ENCODE measurements around the gene BOLA3. TPM values are rescaled to one million over a fixed set of nuclear protein-coding genes. Genes with fewer than 3 reads are reported as not detected.

The BOLA3 gene
- total and polyA plus RNA-seq, 11 donors: 52.2 to 242 (median 65.3) TPM

GRCh38 chr2:74100254-74101216 lies 47.2 kb downstream of the BOLA3 start:
- H3K27ac ChIP-seq: no peak overlapping the region
- peaks cover 0 to 83% (median 44%) of the 10 kb centered on the region in 9 donors for H3K36me3 ChIP-seq
- WGBS, 4 donors: 93 to 96% (median 95%) methylated on average over 15 to 25 of the region's 25 CpGs
- H3K9me3 ChIP-seq: no peaks in the 10 kb centered on the region
- no peak overlapping the region for H3K4me3 ChIP-seq
- ATAC-seq (peak in 2 of 4 donors; percentile 14 to 24), DNase-seq (no peak)
- intact Hi-C loops (cut with DNase I): loop anchor here in 1 of 10 donors (10.0 kb wide), 1 partner anchor 276 kb away; the partner anchor contains the start of gene STAMBP
- no peaks in the 10 kb centered on the region for H3K27me3 ChIP-seq
- no peak for TF ChIP-seq CTCF (IDR thresholded peaks at IDR 0.05)
- TF ChIP-seq POLR2A (IDR thresholded peaks at IDR 0.05): no peak
- no peaks in the 10 kb centered on the region for H3K4me1 ChIP-seq

GRCh38 chr2:74099835-74100234 lies 47.9 kb downstream of the BOLA3 start:
- Histone ChIP-seq H3K4me1 (no peaks in the 10 kb centered on the region), H3K4me3 (no peak overlapping the region), H3K27ac (no peak overlapping the region), H3K36me3 (peaks cover 0 to 87% (median 51%) of the 10 kb centered on the region in 9 donors), H3K27me3 (no peaks in the 10 kb centered on the region), H3K9me3 (no peaks in the 10 kb centered on the region)
- 68 to 76% (median 75%) methylated on average over 4 to 7 of the region's 7 CpGs for WGBS, 4 donors
- no peak for TF ChIP-seq CTCF (IDR thresholded peaks at IDR 0.05)
- no peak for TF ChIP-seq POLR2A (IDR thresholded peaks at IDR 0.05)
- ATAC-seq: peak; percentile 86 to 95 (median 94)
- DNase-seq: peak in 4 of 5 donors; percentile 57 to 78 (median 67)
- intact Hi-C loops (cut with DNase I): loop anchor here in 2 of 10 donors (10.0 kb wide), 2 partner anchors 115 to 275 kb away; partner anchors contain the start of genes STAMBP (in 1 of the 2) and TET3 (in 1 of the 2)

DNA sequence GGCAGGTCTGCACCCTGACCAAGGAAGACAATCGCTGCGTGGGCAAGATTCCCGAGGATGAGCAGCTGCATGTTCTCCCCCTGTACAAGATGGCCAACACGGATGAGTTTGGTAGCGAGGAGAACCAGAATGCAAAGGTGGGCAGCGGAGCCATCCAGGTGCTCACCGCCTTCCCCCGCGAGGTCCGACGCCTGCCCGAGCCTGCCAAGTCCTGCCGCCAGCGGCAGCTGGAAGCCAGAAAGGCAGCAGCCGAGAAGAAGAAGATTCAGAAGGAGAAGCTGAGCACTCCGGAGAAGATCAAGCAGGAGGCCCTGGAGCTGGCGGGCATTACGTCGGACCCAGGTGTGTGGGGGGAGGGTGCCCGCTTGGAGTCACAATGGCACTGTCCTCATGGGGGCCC lies 48.4 kb downstream of the BOLA3 start:
- no peak for TF ChIP-seq POLR2A (IDR thresholded peaks at IDR 0.05)
- TF ChIP-seq CTCF (IDR thresholded peaks at IDR 0.05): no peak
- peaks cover 0 to 87% (median 52%) of the 10 kb centered on the region in 9 donors for H3K36me3 ChIP-seq
- intact Hi-C loops (cut with DNase I): loop anchor here in 1 of 10 donors (10.0 kb wide), 1 partner anchor 114 kb away; the partner anchor contains the start of gene TET3
- H3K27ac ChIP-seq: no peak overlapping the region
- DNase-seq (no peak), ATAC-seq (no peak)
- no peaks in the 10 kb centered on the region for H3K4me1 ChIP-seq
- no peak overlapping the region for H3K4me3 ChIP-seq
- no peaks in the 10 kb centered on the region for H3K9me3 ChIP-seq
- no peaks in the 10 kb centered on the region for H3K27me3 ChIP-seq
- WGBS, 4 donors: 89 to 97% (median 95%) methylated on average over 19 to 20 of the region's 20 CpGs

- Histone ChIP-seq H3K27ac (no peak overlapping the region), H3K36me3 (peaks cover 0 to 88% (median 61%) of the 10 kb centered on the region in 9 donors), H3K4me1 (no peaks in the 10 kb centered on the region), H3K27me3 (no peaks in the 10 kb centered on the region), H3K4me3 (no peak overlapping the region), H3K9me3 (no peaks in the 10 kb centered on the region)
- no peak for ATAC-seq
- 93 to 94% (median 94%) methylated on average over 6 of the region's 6 CpGs for WGBS, 4 donors
- intact Hi-C loops (cut with DNase I): loop anchor here in 1 of 10 donors (10.0 kb wide), 1 partner anchor 113 kb away; the partner anchor contains the start of gene TET3
- TF ChIP-seq POLR2A (IDR thresholded peaks at IDR 0.05) (no peak), CTCF (IDR thresholded peaks at IDR 0.05) (no peak)
- DNase-seq: no peak
These were observed 50.1 kb downstream of the BOLA3 start for GRCh38 chr2:74097574-74097973.
